ENCODE measurements around the gene VILL. TPM values are rescaled to one million over a fixed set of nuclear protein-coding genes. Genes with fewer than 3 reads are reported as not detected.

VILL gene
- total and polyA plus RNA-seq, 2 donors (not counting 1 experiment from before 2014, with no cell fraction given) = 2.0 to 9.4 TPM

GRCh38 chr3:38022896-38023709 lies 32.5 kb downstream of the VILL start:
- TF ChIP-seq EZH2 (IDR thresholded peaks at IDR 0.05; ENCODE audit: low read length, missing control alignments) (no peak), CTCF (conservative IDR thresholded peaks at IDR 0.05 in 1 of 2, IDR thresholded peaks at IDR 0.05 in 1 of 2; ENCODE audit: low read depth in 1 of 2, low read length in 2 of 2) (no peak)
- no peak overlapping the region for H3K27ac ChIP-seq (ENCODE audit: insufficient read depth, low read length)

GRCh38 chr3:38026856-38027255 lies 36.3 kb downstream of the VILL start:
- Histone ChIP-seq H3K27ac (ENCODE audit: insufficient read depth, low read length) (no peak overlapping the region), H3K9me3 (ENCODE audit: control insufficient read depth, insufficient read depth, low read depth, low read length) (no peaks in the 10 kb centered on the region), H3K9ac (ENCODE audit: insufficient read depth, low read length) (no peak overlapping the region), H3K27me3 (ENCODE audit: control insufficient read depth, insufficient read depth, low read length) (no peaks in the 10 kb centered on the region), H2AFZ (ENCODE audit: low read length) (no peak overlapping the region), H3K36me3 (ENCODE audit: control insufficient read depth, insufficient read depth, low read length) (no peaks in the 10 kb centered on the region), H3K4me2 (ENCODE audit: extremely low read depth, insufficient read depth, low read length) (no peak overlapping the region), H3K4me3 (replicated peaks in 1 of 4; ENCODE audit: control extremely low read depth in 1 of 4, insufficient read depth in 1 of 4, low read depth in 3 of 4, low read length in 4 of 4) (no peak overlapping the region), H3K4me1 (ENCODE audit: control insufficient read depth, extremely low read depth, insufficient read depth, low read length) (peaks cover 6% of the 10 kb centered on the region), H4K20me1 (ENCODE audit: control insufficient read depth, extremely low read depth, insufficient read depth, low read length) (no peaks in the 10 kb centered on the region), H3K79me2 (ENCODE audit: control insufficient read depth, insufficient read depth, low read length) (no peaks in the 10 kb centered on the region)
- DNase-seq (ENCODE audit: low read depth in 2 of 2) = no peak
- TF ChIP-seq EZH2 (IDR thresholded peaks at IDR 0.05; ENCODE audit: low read length, missing control alignments) = no peak
- TF ChIP-seq CTCF (conservative IDR thresholded peaks at IDR 0.05 in 1 of 2, IDR thresholded peaks at IDR 0.05 in 1 of 2; ENCODE audit: low read depth in 1 of 2, low read length in 2 of 2) = no peak

More at GRCh38 chr3:38022896-38023709, 32.5 kb downstream of the VILL start:
- no peaks in the 10 kb centered on the region for H3K9me3 ChIP-seq (ENCODE audit: control insufficient read depth, insufficient read depth, low read depth, low read length)
- no peak overlapping the region for H3K9ac ChIP-seq (ENCODE audit: insufficient read depth, low read length)
- peak overlapping the region in 1 of 4 experiments; percentile 83 for H3K4me3 ChIP-seq (replicated peaks in 1 of 4; ENCODE audit: control extremely low read depth in 1 of 4, insufficient read depth in 1 of 4, low read depth in 3 of 4, low read length in 4 of 4)
- no peak overlapping the region for H2AFZ ChIP-seq (ENCODE audit: low read length)
- no peaks in the 10 kb centered on the region for H4K20me1 ChIP-seq (ENCODE audit: control insufficient read depth, extremely low read depth, insufficient read depth, low read length)
- H3K36me3 ChIP-seq (ENCODE audit: control insufficient read depth, insufficient read depth, low read length) = no peaks in the 10 kb centered on the region
- DNase-seq (ENCODE audit: low read depth in 2 of 2) = no peak
- H3K79me2 ChIP-seq (ENCODE audit: control insufficient read depth, insufficient read depth, low read length) = no peaks in the 10 kb centered on the region
- no peaks in the 10 kb centered on the region for H3K27me3 ChIP-seq (ENCODE audit: control insufficient read depth, insufficient read depth, low read length)
- H3K4me2 ChIP-seq (ENCODE audit: extremely low read depth, insufficient read depth, low read length) = no peak overlapping the region
- H3K4me1 ChIP-seq (ENCODE audit: control insufficient read depth, extremely low read depth, insufficient read depth, low read length) = peaks cover 3% of the 10 kb centered on the region

DNA sequence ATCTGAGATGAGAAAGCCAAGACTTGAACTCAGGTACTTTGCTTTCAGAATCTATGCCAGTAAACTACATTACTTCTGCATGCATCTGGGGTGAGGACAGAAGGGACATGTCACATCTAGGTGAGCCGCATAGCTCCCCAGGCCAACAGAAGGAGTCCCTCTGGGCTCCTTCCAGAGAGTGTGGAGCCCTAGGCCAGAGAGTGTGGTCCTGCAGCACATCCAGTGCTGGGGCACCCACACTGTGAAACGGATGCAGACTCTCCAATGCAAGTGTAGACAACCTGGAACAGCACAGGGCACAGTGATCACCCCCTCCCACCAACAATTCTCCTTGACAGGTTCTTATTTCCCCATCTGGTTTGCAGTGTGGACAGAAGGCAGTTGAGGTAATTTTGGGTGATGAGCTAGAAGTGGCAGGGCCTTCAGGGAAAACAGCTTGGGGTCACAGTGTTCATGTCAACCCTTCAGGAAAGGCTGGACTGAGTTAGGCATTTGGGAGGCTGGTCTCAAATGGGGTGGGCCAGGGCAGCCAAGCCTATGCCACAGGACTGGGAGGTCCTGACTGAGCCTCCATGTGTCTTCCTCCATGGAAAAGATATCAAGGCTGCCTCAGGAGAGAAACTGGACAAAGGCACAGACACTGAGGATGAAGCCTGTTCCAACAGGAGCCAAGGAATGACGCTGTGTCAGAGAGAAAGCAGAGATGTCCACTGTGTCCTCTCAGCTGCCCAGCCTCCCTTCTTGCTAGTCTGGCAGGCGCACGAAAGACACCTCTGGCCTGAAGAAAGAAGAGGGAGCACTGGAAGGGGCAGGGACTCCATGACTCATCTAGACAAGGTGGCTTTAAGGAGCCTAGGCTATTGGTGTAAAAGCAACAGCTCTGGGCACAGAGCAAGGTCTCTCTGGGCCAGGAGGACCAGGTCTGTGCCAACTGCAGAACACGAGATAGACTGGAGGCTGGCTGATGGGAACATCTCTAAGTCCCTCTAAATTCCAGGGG lies 37.2 kb downstream of the VILL start:
- H3K36me3 ChIP-seq (ENCODE audit: control insufficient read depth, insufficient read depth, low read length) = no peaks in the 10 kb centered on the region
- no peaks in the 10 kb centered on the region for H3K27me3 ChIP-seq (ENCODE audit: control insufficient read depth, insufficient read depth, low read length)
- H3K27ac ChIP-seq (ENCODE audit: insufficient read depth, low read length) = no peak overlapping the region
- no peak overlapping the region for H3K9ac ChIP-seq (ENCODE audit: insufficient read depth, low read length)
- H3K4me2 ChIP-seq (ENCODE audit: extremely low read depth, insufficient read depth, low read length) = no peak overlapping the region
- peak overlapping the region in 1 of 4 experiments; percentile 72 for H3K4me3 ChIP-seq (replicated peaks in 1 of 4; ENCODE audit: control extremely low read depth in 1 of 4, insufficient read depth in 1 of 4, low read depth in 3 of 4, low read length in 4 of 4)
- H4K20me1 ChIP-seq (ENCODE audit: control insufficient read depth, extremely low read depth, insufficient read depth, low read length) = no peaks in the 10 kb centered on the region
- TF ChIP-seq CTCF (conservative IDR thresholded peaks at IDR 0.05 in 1 of 2, IDR thresholded peaks at IDR 0.05 in 1 of 2; ENCODE audit: low read depth in 1 of 2, low read length in 2 of 2) (no peak), EZH2 (IDR thresholded peaks at IDR 0.05; ENCODE audit: low read length, missing control alignments) (no peak)
- no peaks in the 10 kb centered on the region for H3K79me2 ChIP-seq (ENCODE audit: control insufficient read depth, insufficient read depth, low read length)
- no peak overlapping the region for H2AFZ ChIP-seq (ENCODE audit: low read length)
- H3K9me3 ChIP-seq (ENCODE audit: control insufficient read depth, insufficient read depth, low read depth, low read length) = no peaks in the 10 kb centered on the region
- H3K4me1 ChIP-seq (ENCODE audit: control insufficient read depth, extremely low read depth, insufficient read depth, low read length) = peaks cover 6% of the 10 kb centered on the region
- DNase-seq (ENCODE audit: low read depth in 2 of 2) = no peak

Measured in fibroblast of lung (primary cell).